Measurements from ENCODE around the gene BCL2L11. TPM values are rescaled to one million over a fixed set of nuclear protein-coding genes. Genes with fewer than 3 reads are reported as not detected.

The BCL2L11 gene
- total and polyA plus RNA-seq, 9 of the 15 experiments (the other 6 are each of a cell fraction or from before 2014, with no cell fraction given) = 2.2 to 18.8 (median 5.0) TPM

GRCh38 chr2:111176867-111177266, 56.2 kb downstream of the BCL2L11 start (continued):
- no peak for TF ChIP-seq FOSL1 (tag; conservative IDR thresholded peaks at IDR 0.05)
- TF ChIP-seq CEBPB (tag; IDR thresholded peaks at IDR 0.05) = peak; percentile 76
- TF ChIP-seq MBD2 (IDR thresholded peaks at IDR 0.05; ENCODE audit: borderline replicate concordance, low read depth) = no peak
- no peak for TF ChIP-seq NR0B1 (IDR thresholded peaks at IDR 0.05; ENCODE audit: partially characterized antibody)

- 67% methylated on average over 4 of the region's 4 CpGs for WGBS (ENCODE audit: insufficient coverage, low coverage, missing lambda C conversion rate)
- in situ Hi-C loops (cut with MboI) = no loop called here
- ChIA-PET CTCF (ENCODE audit: low intra/inter-chr PET ratio) (no interaction called here), POLR2A (interaction anchor here (0.6 to 1.0 kb wide), 3 partner anchors 9 to 58 kb away, joined by 3 to 5 read pairs (median 3); partner anchors contain the start of gene BCL2L11)
- Histone ChIP-seq H3K9ac (ENCODE audit: insufficient read depth in 1 of 2, low read depth in 2 of 2, low read length in 2 of 2) (no peak overlapping the region), H3K36me3 (ENCODE audit: control insufficient read depth, insufficient read depth, low read length) (no peaks in the 10 kb centered on the region), H3K9me1 (ENCODE audit: control insufficient read depth, insufficient read depth, low read length) (no peaks in the 10 kb centered on the region), H3K27ac (ENCODE audit: extremely low read depth, low read depth, low read length) (no peak overlapping the region), H4K20me1 (replicated peaks; ENCODE audit: control insufficient read depth, insufficient read depth, low read length) (no peaks in the 10 kb centered on the region), H3K4me3 (no peak overlapping the region), H2AFZ (ENCODE audit: low read depth, low read length) (no peak overlapping the region), H3K4me1 (replicated peaks in 1 of 2; ENCODE audit: control insufficient read depth in 2 of 2, insufficient read depth in 2 of 2, low read length in 2 of 2) (peaks cover 6 to 8% of the 10 kb centered on the region in 2 experiments; a peak in 3 of 5 replicates), H3K9me3 (replicated peaks; ENCODE audit: control insufficient read depth, insufficient read depth, low read depth, low read length) (no peaks in the 10 kb centered on the region), H3K27me3 (ENCODE audit: control insufficient read depth in 2 of 2, insufficient read depth in 2 of 2, low read length in 2 of 2) (peaks cover 0 to 15% of the 10 kb centered on the region in 2 experiments; a peak in 2 of 5 replicates), H3K4me2 (ENCODE audit: insufficient read depth, low read length) (no peak overlapping the region), H3K79me2 (ENCODE audit: control insufficient read depth, insufficient read depth, low read length) (no peaks in the 10 kb centered on the region)
- intact Hi-C loops (cut with micrococcal nuclease) = no loop called here
- ATAC-seq (no peak), DNase-seq (ENCODE audit: extremely low read depth in 1 of 4, low spot score in 3 of 4) (no peak), FAIRE-seq (no peak)
- no TSS peak for BruUV-seq (replicated peaks)
- no peak for TF ChIP-seq RBFOX2 (IDR thresholded peaks at IDR 0.05; ENCODE audit: low read depth, low read length)
- no peak for TF ChIP-seq POLR2B (IDR thresholded peaks at IDR 0.05; ENCODE audit: low read depth, partially characterized antibody)
- TF ChIP-seq ELF4 (CRISPR knock-in tag; IDR thresholded peaks at IDR 0.05) = no peak
- no peak for TF ChIP-seq MXD1 (CRISPR knock-in tag; IDR thresholded peaks at IDR 0.05; ENCODE audit: borderline replicate concordance, poor library complexity, severe bottlenecking)
- TF ChIP-seq KLF10 (CRISPR knock-in tag; IDR thresholded peaks at IDR 0.05) = no peak
- no peak for TF ChIP-seq PCBP2 (IDR thresholded peaks at IDR 0.05; ENCODE audit: low read depth, low read length, poor library complexity, severe bottlenecking)
- TF ChIP-seq ZMIZ1 (IDR thresholded peaks at IDR 0.05; ENCODE audit: low read depth in 2 of 2, low read length in 2 of 2) = no peak
- no peak for TF ChIP-seq MLLT1 (IDR thresholded peaks at IDR 0.05)
Measured at GRCh38 chr2:111178296-111178695, 57.6 kb downstream of the BCL2L11 start.
